Keratinocyte (primary cell): ENCODE data around the gene BOLA1. TPM values are rescaled to one million over a fixed set of nuclear protein-coding genes. Genes with fewer than 3 reads are reported as not detected.

Source experiments
- DNase-seq: peaks from one replicate; pipeline ENCODE4 v3.0.0-alpha.2; 2011; ENCODE audit warnings: low read depth, missing footprints, low spot score
- FAIRE-seq: peaks from 2 replicates; lab custom pipeline; 2011; peaks lifted over from hg19 to GRCh38; lab: Jason Lieb, UNC
- H2AFZ ChIP-seq: 2 replicates; pipeline ENCODE4 v1.6.0; 2012; ENCODE audit warnings: low read length, control low read depth, inconsistent platforms; ENCODE audit not compliant: control insufficient read depth
- H3K27ac ChIP-seq: 2 replicates; pipeline ENCODE4 v1.5.1; 2011; ENCODE audit warnings: low read length; ENCODE audit not compliant: control insufficient read depth, insufficient read depth
- H3K27me3 ChIP-seq: 3 replicates; pipeline ENCODE4 v1.6.0; 2011; ENCODE audit warnings: low read length; ENCODE audit not compliant: control insufficient read depth, insufficient read depth; ENCODE audit errors: extremely low read depth
- H3K36me3 ChIP-seq, 2 experiments: 2 replicates in 1 of 2; 3 replicates in 1 of 2; pipeline ENCODE4 v1.5.1; 2011; ENCODE audit warnings: low read length in 2 of 2, mild to moderate bottlenecking in 1 of 2; ENCODE audit not compliant: control insufficient read depth in 2 of 2, insufficient read depth in 2 of 2; ENCODE audit errors: extremely low read depth in 1 of 2
- H3K4me1 ChIP-seq: 3 replicates; pipeline ENCODE4 v1.5.1; 2011; ENCODE audit warnings: low read length; ENCODE audit not compliant: control insufficient read depth, insufficient read depth; ENCODE audit errors: extremely low read depth
- H3K4me2 ChIP-seq: 3 replicates; pipeline ENCODE4 v1.6.0; 2011; ENCODE audit warnings: low read depth, low read length; ENCODE audit not compliant: control insufficient read depth, insufficient read depth; ENCODE audit errors: extremely low read depth
- H3K4me3 ChIP-seq, 3 experiments: fragments of 200-600 bp in 1 of 3; sonication (generic) in 1 of 3; 2 replicates in 2 of 3; 3 replicates in 1 of 3; pipeline ENCODE4 v1.5.1; 2011 to 2016; ENCODE audit warnings: low read length in 3 of 3, mild to moderate bottlenecking in 3 of 3, control low read depth in 2 of 3, inconsistent platforms in 1 of 3, low read depth in 1 of 3, mixed read lengths in 1 of 3, mixed run types in 1 of 3, moderate library complexity in 1 of 3; ENCODE audit not compliant: control insufficient read depth in 2 of 3, insufficient read depth in 2 of 3; ENCODE audit errors: extremely low read depth in 1 of 3
- H3K79me2 ChIP-seq: 2 replicates; pipeline ENCODE4 v1.6.0; 2012; ENCODE audit warnings: low read length; ENCODE audit not compliant: control insufficient read depth, insufficient read depth
- H3K9ac ChIP-seq: 3 replicates; pipeline ENCODE4 v1.6.0; 2011; ENCODE audit warnings: low read length; ENCODE audit not compliant: control insufficient read depth, insufficient read depth; ENCODE audit errors: extremely low read depth
- H3K9me1 ChIP-seq: 3 replicates; pipeline ENCODE4 v1.6.0; 2011; ENCODE audit warnings: low read length; ENCODE audit not compliant: control insufficient read depth, insufficient read depth; ENCODE audit errors: extremely low read depth
- H3K9me3 ChIP-seq: 2 replicates; pipeline ENCODE4 v1.5.1; 2012; ENCODE audit warnings: low read depth, low read length; ENCODE audit not compliant: control insufficient read depth
- H4K20me1 ChIP-seq: 3 replicates; pipeline ENCODE4 v1.6.0; 2011; ENCODE audit warnings: low read length; ENCODE audit not compliant: control insufficient read depth, insufficient read depth; ENCODE audit errors: extremely low read depth
- CTCF ChIP-seq, 3 experiments: IDR thresholded peaks in 1 of 3; conservative IDR thresholded peaks in 1 of 3; optimal IDR thresholded peaks in 1 of 3; 2 replicates in 2 of 3; 3 replicates in 1 of 3; pipeline versions ENCODE3 to v1.5.1; 2011; ENCODE audit warnings: low read length in 3 of 3, mild to moderate bottlenecking in 3 of 3, moderate library complexity in 2 of 3, control low read depth in 1 of 3, inconsistent platforms in 1 of 3; ENCODE audit not compliant: insufficient read depth in 2 of 3; ENCODE audit errors: extremely low read depth in 1 of 3
- EZH2 ChIP-seq: IDR thresholded peaks from one replicate; pipeline ENCODE4 v1.6.1; 2012; ENCODE audit warnings: inconsistent platforms, mild to moderate bottlenecking, low read length, moderate library complexity
- dilution Hi-C: fragments of 300-500 bp; cut with MboI; formaldehyde crosslinking; loops from one replicate; pipeline ENCODE4 v1.7.0; 2020; ENCODE audit warnings: low sequenced_read_pairs; ENCODE audit not compliant: extremely low pct_ligation_motif_present
- polyA plus RNA-seq, 5 experiments: library from polyadenylated mRNA; depleted of rRNA in 3 of 5; stranded (reverse) in 3 of 5; stranded (forward) in 1 of 5; unstranded in 1 of 5; fragments of >200 nt; gene quantifications; 1 replicate in 1 of 5; 2 replicates in 3 of 5; 3 replicates in 1 of 5; pipeline versions ENCODE4 v1.2.1 to v1.2.3, GENCODE V29; 2011 to 2012; ENCODE audit warnings: missing spikeins in 2 of 5, low read depth in 1 of 5, low replicate concordance in 1 of 5

The BOLA1 gene
- polyA plus RNA-seq, 1 donor (not counting 4 experiments of a cell fraction or from before 2014, with no cell fraction given) = 13.8 TPM

- no peak overlapping the region for H3K27ac ChIP-seq
- no peak overlapping the region for H2AFZ ChIP-seq
- no peak for FAIRE-seq
- no peaks in the 10 kb centered on the region for H3K9me1 ChIP-seq
- no peak for TF ChIP-seq EZH2
- no peak for TF ChIP-seq CTCF (optimal IDR thresholded peaks at IDR 0.05 in 1 of 3, IDR thresholded peaks at IDR 0.05 in 1 of 3, conservative IDR thresholded peaks at IDR 0.05 in 1 of 3; ENCODE audit: extremely low read depth in 1 of 3, insufficient read depth in 2 of 3, low read length in 3 of 3)
- no peak for DNase-seq
- dilution Hi-C loops = no loop called here
- H3K4me3 ChIP-seq = no peak overlapping the region
- H3K79me2 ChIP-seq = no peaks in the 10 kb centered on the region
- H3K36me3 ChIP-seq = no peaks in the 10 kb centered on the region
- peaks cover 15% of the 10 kb centered on the region for H3K27me3 ChIP-seq
- H3K4me2 ChIP-seq = no peak overlapping the region
- no peaks in the 10 kb centered on the region for H3K4me1 ChIP-seq
- H3K9me3 ChIP-seq = no peaks in the 10 kb centered on the region
- H4K20me1 ChIP-seq = no peaks in the 10 kb centered on the region
- H3K9ac ChIP-seq = no peak overlapping the region
Measured at GRCh38 chr1:149916193-149916897, 17.0 kb downstream of the BOLA1 start.

- Histone ChIP-seq H3K4me2 (no peak overlapping the region), H3K36me3 (peaks cover 0 to 2% of the 10 kb centered on the region in 2 experiments), H3K27me3 (peaks cover 15% of the 10 kb centered on the region), H3K9me1 (no peaks in the 10 kb centered on the region), H3K4me3 (no peak overlapping the region), H3K4me1 (no peaks in the 10 kb centered on the region), H3K79me2 (no peaks in the 10 kb centered on the region), H3K27ac (no peak overlapping the region), H4K20me1 (no peaks in the 10 kb centered on the region), H2AFZ (no peak overlapping the region), H3K9me3 (no peaks in the 10 kb centered on the region), H3K9ac (no peak overlapping the region)
- DNase-seq = no peak
- no peak for TF ChIP-seq CTCF (optimal IDR thresholded peaks at IDR 0.05 in 1 of 3, IDR thresholded peaks at IDR 0.05 in 1 of 3, conservative IDR thresholded peaks at IDR 0.05 in 1 of 3; ENCODE audit: extremely low read depth in 1 of 3, insufficient read depth in 2 of 3, low read length in 3 of 3)
- TF ChIP-seq EZH2 = no peak
- FAIRE-seq = no peak
- dilution Hi-C loops = no loop called here
Measured at GRCh38 chr1:149916898-149917252, 17.5 kb downstream of the BOLA1 start.
